NK-92 (cell line): ENCODE data around the gene FBXL3.
A peak's percentile ranks its signal among the peaks of the same experiment; 100 is the strongest.
"Not testable (repeated sequence)": the region's sequence is repeated elsewhere in the genome, so short reads cannot be mapped to it uniquely, and the experiment has no call there.

Experiments used
- DNase-seq: peaks from one replicate; lab custom pipeline; 2025; ENCODE audit not compliant: unreplicated experiment; lab: John Stamatoyannopoulos, UW

Gene FBXL3

GRCh38 chr13:76991796-76992547 lies 35.0 kb downstream of the FBXL3 start, which contains the start of gene CLN5:
TSS of gene CLN5 (plus strand) at chr13:76992081. CDS start at chr13:76992099, 18 bp downstream.
- peak; percentile 57 for DNase-seq

GRCh38 chr13:76991432-76991795 lies 35.5 kb downstream of the FBXL3 start:
- no peak for DNase-seq

- DNase-seq = no peak
These were observed 43.3 kb downstream of the FBXL3 start for GRCh38 chr13:76983676-76984075.

- DNase-seq = no peak
These were observed 44.9 kb downstream of the FBXL3 start for GRCh38 chr13:76982061-76982460.

GRCh38 chr13:76980075-76980718 lies 46.8 kb downstream of the FBXL3 start:
- DNase-seq = no peak

- DNase-seq = no peak
These were observed 50.0 kb downstream of the FBXL3 start for GRCh38 chr13:76976929-76977328.

- no peak for DNase-seq
These were observed 50.5 kb downstream of the FBXL3 start for GRCh38 chr13:76976490-76976889.

GRCh38 chr13:76975863-76976262 lies 51.1 kb downstream of the FBXL3 start:
- DNase-seq = no peak

GRCh38 chr13:76974618-76974975 lies 52.4 kb downstream of the FBXL3 start:
- no peak for DNase-seq

GRCh38 chr13:76973920-76974617 lies 52.9 kb downstream of the FBXL3 start:
- no peak for DNase-seq

GRCh38 chr13:76971851-76972829 lies 54.8 kb downstream of the FBXL3 start:
- no peak for DNase-seq

GRCh38 chr13:76971215-76971614 lies 55.7 kb downstream of the FBXL3 start:
- DNase-seq = no peak

- no peak for DNase-seq
These were observed 57.2 kb downstream of the FBXL3 start for GRCh38 chr13:76969488-76970365.

GRCh38 chr13:76968041-76968440 lies 58.9 kb downstream of the FBXL3 start:
- no peak for DNase-seq

GRCh38 chr13:76967031-76967430 lies 59.9 kb downstream of the FBXL3 start:
- no peak for DNase-seq

GRCh38 chr13:76965759-76966421 lies 61.1 kb downstream of the FBXL3 start:
- DNase-seq = no peak

- DNase-seq = not testable (repeated sequence)
These were observed 67.2 kb downstream of the FBXL3 start for GRCh38 chr13:76959734-76960133.

GRCh38 chr13:76958841-76959432 lies 68.0 kb downstream of the FBXL3 start:
- DNase-seq = no peak

- DNase-seq = no peak
These were observed 71.3 kb downstream of the FBXL3 start for GRCh38 chr13:76955661-76956060.
